ENCODE data around the gene ACE. TPM values are rescaled to one million over a fixed set of nuclear protein-coding genes. Genes with fewer than 3 reads are reported as not detected.

Gene ACE
- total RNA-seq, 1 donor from 2014 or later = 117 TPM

DNA sequence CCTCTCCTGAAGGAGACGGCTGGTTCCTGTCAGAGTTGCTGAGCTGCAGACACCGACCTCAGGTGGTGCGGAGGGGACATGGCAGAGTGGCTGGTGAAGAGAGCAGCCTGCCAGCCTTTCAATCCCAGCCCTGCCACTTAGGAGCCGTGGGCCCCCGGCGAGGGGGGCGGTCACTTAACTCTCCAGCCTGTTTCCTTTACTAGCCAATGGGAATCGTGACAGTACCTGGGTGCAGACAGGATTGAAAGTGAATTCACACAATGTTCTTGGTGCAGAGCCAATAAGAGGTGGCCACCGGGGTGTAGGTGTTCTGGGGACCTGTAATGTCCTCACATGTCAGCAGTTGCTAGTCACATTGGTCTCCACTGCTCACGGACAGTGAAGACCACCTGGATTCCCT is 13.5 kb downstream of the ACE start:
- no peak for DNase-seq (ENCODE audit: extremely low read depth, low read depth, low spot score)

DNA sequence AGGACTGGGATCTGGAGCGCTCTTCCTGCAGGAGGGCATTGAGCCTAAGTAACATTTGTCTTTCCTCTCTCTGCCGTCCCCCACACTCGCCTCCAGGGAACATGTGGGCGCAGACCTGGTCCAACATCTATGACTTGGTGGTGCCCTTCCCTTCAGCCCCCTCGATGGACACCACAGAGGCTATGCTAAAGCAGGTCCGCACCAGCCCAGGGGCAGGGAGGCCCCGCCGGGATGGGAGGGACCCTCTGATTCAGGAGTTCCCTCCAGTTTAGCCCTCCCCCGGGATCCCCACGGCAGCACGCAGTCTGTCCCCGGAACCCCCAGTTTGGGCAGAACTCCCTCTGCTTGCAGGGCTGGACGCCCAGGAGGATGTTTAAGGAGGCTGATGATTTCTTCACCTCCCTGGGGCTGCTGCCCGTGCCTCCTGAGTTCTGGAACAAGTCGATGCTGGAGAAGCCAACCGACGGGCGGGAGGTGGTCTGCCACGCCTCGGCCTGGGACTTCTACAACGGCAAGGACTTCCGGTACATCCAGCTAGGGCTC is 14.1 kb downstream of the ACE start:
- DNase-seq (ENCODE audit: extremely low read depth, low read depth, low spot score) = no peak

DNA sequence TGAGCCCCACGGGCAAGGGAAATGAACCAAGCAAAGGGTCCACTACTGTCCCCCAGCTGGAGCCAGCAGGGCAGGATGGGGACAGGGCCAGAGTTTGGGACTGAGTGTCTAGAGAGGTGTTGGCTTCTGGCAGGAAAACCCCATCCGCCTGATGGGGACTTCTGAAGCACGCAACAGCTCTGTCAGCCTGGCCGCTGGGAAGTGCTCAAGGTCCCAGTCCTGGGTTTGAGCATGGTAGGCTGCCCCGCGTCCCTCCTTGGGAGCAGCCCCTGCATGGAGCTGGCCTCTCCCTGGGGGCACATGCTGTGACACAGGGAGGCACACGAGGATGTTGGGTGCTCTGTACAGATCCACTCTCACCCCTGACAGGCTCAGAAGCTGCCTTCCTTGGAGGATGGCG is 14.6 kb downstream of the ACE start:
- DNase-seq (ENCODE audit: extremely low read depth, low read depth, low spot score) = no peak

DNA sequence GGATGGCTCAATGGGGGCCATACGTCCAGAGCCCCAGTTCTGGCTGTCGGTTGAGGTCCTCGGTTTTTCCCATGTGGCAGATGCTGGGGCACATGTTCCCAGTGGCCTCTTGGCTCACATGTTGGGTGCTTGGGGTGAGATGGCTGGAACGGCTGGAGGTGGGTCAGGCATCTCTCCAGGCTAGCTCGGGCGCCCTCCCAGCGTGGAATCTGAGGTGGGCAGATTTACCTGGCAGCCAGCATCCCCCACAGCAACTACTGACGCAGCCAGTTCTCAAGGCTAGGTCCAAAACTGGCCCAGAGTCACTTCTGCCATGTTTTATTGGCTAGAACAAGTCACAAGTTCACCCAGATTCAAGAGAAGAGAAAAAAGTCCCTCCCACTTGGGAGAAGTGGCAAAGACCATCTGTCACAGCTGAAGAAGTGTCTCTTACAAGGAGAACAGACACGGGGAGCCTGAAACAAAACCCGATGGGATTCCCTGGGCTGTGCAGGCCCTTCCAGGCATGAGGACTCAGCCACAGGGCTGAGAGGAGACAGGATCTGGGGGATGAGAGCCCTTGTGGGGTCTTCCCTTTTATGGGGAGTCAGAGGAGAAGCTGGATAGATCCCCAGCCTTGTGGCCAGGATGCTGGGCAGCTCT is 15.2 kb downstream of the ACE start:
- no peak for DNase-seq (ENCODE audit: extremely low read depth, low read depth, low spot score)

DNA sequence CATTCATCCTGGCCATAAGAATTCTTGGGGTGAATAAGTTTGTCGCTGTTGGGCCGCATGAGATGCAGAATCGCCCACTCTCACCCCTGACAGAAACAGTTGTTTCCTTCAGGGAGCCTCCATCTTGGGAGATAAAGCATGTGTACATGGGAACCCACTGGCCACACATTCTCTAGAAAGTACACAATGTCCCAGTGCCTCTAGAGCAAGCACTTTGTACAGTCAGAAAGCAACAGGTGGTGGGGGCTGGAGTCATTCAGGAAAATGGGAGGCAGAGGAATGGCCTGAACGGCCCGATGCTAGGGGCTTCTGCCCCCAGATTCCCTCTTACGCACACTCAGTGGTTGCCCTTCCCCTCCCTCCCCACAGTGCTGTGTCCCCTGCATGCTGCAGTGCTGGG is 16.1 kb downstream of the ACE start:
- no peak for DNase-seq (ENCODE audit: extremely low read depth, low read depth, low spot score)

GRCh38 chr17:63493411-63493810 is 16.6 kb downstream of the ACE start:
- DNase-seq (ENCODE audit: extremely low read depth, low read depth, low spot score) = no peak

DNA sequence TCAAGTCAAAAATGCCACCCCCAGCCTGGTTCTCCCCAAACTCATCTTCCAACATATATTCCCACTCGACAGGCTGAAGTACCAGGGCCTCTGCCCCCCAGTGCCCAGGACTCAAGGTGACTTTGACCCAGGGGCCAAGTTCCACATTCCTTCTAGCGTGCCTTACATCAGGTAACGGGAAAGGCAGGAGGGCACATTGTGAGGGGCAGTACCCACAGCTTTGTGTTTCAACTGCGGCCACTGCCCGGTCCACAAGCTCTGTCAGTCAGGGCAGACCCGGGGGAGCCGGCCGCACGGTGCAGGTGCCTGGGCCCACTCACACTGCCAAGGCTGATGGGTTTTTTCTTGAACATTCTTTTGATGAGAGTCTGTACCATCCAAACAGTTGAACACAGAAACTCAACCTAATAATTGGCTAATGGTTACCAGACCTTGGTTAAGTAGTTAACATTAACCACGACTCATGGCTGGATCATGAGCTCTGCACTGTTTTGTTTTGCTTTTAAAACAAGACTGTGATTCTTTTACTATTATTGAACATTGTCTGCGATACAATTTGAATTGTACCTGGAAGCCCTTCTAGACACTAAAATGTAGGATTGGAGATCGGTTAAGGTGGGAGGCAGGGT is 17.6 kb downstream of the ACE start:
- no peak for DNase-seq (ENCODE audit: extremely low read depth, low read depth, low spot score)

DNA sequence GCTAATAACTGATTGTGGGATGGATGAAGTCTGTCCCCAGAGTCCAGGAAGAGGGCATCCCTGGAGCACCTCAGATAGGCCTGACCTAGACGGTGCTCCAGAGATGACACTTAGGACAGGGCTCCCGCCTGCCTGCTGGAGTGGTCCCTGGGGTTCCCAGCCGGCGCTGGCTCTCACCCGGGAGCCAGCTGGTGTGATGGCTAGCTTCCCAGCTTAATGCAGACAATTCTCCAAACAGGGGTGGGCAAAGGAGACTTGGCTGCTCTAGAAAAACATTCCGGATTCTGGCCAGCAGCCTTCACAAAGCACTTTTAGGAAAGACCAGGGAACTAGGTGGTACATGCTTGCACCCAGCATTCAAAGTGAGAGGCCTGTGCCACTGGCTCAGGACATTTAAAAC is 18.6 kb downstream of the ACE start:
- no peak for DNase-seq (ENCODE audit: extremely low read depth, low read depth, low spot score)

- DNase-seq (ENCODE audit: extremely low read depth, low read depth, low spot score) = no peak
Measured at GRCh38 chr17:63496177-63496576, 19.3 kb downstream of the ACE start.

DNA sequence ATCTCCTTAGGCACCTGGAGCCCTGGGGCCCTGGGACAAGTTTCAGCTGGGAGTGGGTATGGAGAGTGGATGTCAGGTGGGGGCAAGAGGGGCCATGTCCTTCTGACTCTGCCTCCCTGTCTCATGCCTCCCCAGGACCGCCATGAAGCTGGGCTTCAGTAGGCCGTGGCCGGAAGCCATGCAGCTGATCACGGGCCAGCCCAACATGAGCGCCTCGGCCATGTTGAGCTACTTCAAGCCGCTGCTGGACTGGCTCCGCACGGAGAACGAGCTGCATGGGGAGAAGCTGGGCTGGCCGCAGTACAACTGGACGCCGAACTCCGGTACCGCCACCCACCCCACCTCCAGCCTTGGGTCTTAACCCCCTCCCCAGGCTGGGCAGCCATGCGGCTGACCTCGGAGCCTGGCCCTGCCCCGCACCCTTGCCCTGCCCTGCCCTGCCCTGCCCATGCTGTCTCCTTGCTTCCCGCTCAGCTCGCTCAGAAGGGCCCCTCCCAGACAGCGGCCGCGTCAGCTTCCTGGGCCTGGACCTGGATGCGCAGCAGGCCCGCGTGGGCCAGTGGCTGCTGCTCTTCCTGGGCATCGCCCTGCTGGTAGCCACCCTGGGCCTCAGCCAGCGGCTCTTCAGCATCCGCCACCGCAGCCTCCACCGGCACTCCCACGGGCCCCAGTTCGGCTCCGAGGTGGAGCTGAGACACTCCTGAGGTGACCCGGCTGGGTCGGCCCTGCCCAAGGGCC is 20.0 kb downstream of the ACE start:
- DNase-seq (ENCODE audit: extremely low read depth, low read depth, low spot score) = no peak

DNA sequence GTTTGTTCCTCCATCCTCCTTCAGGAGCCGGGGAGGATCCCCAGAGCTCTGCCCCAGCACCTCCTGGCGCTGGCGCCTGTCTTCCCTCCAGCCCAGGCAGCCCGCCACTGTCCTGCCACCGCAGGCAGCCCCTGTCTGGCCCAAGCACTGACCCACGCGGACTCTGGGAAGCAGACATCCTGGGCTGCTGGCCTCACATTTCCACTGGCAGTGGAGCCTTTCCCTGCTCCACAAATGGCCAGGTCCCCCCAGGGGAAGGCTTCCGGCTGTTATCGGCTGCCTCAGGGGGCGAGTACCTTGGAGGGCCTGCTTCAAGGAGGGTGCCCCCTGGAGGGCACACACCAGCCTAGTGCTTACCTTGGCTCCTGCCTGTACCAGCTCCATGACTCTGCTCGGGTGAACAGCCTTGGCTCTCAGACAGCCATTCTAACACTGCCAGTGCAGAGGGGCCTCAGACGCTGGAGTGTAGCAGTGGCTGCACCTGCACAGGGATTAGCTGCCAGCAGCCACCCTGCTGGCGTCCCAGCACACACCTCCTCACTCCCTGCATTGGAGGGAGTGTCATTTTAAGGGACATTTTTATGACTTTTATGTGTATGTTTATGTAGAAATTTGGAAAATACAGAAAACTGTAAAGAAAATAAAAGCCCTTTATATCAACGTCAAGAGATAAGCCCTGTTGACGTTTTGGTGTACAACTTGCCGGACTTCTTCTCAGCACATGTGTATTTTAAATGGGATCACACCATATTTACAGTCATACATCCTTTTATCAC is 21.0 kb downstream of the ACE start:
- no peak for DNase-seq (ENCODE audit: extremely low read depth, low read depth, low spot score)

DNA sequence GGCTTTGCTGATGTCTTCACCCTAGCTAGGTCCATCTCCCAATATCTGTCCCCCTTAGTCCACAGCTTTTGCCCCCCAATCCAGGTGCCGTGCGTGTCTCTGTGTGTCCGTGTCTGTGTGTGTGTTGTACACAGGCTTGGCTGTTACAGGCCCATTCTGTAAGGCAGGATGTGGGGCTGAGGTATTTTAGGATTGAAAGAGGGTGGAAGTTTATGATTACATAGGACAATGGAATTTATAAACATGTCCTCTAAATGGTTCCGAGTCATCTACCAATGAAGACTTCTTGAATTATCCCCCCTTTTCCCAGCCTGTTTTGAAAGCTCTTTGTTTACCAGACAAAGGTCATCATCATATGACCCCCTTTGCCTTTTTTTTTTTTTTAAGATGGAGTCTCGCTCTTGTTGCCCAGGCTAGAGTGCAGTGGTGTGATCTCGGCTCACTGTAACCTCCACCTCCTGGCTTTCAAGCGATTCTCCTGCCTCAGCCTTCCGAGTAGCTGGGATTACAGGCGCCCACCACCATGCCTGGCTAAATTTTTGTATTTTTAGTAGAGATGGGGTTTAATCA is 21.9 kb downstream of the ACE start:
- DNase-seq (ENCODE audit: extremely low read depth, low read depth, low spot score) = no peak

- DNase-seq (ENCODE audit: extremely low read depth, low read depth, low spot score) = no peak
Measured at GRCh38 chr17:63500543-63501390, 23.9 kb downstream of the ACE start.

DNA sequence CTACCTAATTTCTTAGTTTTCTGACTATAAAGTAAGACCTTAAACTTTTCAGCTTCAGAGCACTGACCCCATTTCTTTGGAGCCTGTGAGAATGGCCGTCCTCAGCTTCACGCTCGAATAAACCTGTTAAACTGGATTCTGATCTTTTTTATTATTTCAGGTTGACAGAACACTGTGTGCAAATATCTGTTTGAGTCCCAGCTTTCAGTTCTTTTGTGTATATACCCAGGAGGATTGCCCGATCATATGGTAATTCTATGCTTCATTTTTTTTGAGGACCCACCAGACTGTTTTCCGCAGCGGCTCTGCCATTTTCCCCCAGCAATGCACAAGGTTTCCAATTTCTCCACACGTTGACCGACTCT is 26.5 kb downstream of the ACE start:
- no peak for DNase-seq (ENCODE audit: extremely low read depth, low read depth, low spot score)

- DNase-seq (ENCODE audit: extremely low read depth, low read depth, low spot score) = no peak
Measured at GRCh38 chr17:63504261-63504660, 27.4 kb downstream of the ACE start.

- DNase-seq (ENCODE audit: extremely low read depth, low read depth, low spot score) = no peak
Measured at GRCh38 chr17:63505341-63505740, 28.5 kb downstream of the ACE start.

- no peak for DNase-seq (ENCODE audit: extremely low read depth, low read depth, low spot score)
Measured at GRCh38 chr17:63506627-63507026, 29.8 kb downstream of the ACE start.

DNA sequence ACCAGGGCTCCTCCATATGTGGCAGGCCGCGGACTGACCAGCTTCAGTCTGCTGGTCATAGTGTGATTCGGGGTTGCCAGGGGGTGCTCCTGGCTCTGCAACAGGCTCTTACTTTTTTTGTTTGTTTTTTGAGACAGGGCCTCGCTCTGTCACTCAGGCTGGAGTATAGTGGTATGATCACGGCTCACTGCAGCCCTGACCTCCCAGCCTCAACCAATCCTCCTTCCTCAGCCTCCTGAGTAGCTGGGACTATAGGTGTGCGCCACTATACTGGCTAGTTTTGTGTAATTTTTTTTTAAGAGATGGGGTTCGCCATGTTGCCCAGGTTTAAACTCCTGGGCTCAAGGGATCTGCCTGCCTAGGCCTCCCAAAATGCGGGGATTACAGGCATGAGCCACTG is 34.5 kb downstream of the ACE start:
- no peak for DNase-seq (ENCODE audit: extremely low read depth, low read depth, low spot score)

DNA sequence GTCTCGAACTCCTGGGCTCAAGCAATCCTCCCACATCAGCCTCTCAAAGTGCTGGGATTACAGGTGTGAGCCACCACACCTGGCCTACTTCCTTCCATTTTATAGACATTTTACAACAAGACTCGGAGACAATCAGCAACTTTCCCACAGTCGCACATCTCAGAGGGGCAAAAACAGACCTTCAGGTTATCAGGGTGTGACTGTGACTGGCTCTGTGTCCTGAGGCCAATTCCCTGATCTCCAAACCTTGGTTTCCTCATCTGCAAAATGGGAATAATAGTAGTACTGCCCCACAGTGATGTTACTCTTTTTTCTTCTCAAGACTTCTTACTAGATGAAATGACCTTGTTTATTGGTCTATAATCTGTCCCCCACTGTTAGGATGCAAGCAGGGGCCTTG is 35.5 kb downstream of the ACE start:
- DNase-seq (ENCODE audit: extremely low read depth, low read depth, low spot score) = no peak
